ENCODE results near the gene ITPR1.
"Not testable (repeated sequence)": the region's sequence is repeated elsewhere in the genome, so short reads cannot be mapped to it uniquely, and the experiment has no call there.

Gene ITPR1

DNA sequence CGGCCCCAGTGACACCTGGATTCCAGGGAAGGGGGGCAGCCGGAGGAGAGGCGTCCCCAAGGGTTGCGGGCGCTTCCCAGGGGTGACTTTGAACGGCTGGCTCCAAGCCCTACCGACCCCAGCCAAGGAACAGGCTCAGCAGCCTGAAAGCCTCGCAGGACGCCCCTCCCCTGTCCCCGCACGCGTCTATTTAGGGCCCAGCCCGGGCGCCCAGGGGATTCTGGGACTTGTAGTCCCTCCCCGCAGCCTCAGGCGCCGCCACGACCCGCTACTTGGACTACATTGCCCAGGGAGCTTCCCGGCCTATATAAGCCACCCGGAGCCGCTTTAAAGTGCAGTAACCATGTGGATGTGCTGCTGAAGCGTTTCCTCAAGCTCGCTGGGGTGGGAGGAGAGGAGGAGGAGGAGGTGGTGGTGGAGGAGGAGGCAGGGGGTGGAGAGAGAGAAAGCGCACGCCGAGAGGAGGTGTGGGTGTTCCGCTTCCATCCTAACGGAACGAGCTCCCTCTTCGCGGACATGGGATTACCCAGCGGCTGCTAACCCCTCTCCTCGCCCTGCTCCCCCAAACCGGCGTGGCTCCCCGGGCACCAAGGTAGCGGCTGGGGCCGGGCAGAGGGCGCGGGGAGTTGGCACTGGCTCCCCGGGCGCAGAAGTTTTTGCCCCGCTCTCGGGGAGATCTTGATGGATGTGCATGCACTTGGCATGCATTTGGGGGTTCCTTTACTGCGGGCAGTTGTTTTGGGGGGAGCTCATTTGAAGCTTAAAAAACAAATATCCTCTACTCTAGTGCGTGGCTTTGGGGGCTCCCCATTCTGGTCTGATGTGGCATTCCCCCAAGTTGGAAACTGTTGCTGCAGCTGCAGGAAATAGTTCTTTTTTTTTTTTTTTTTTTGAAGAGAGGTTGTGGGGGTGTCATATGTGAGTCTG is at the start of gene ITPR1:
TSS of gene ITPR1 (plus strand) at position 335 of the 927 bp plus-strand sequence. CDS start 23,144 bp downstream, outside the sequence.
- Histone ChIP-seq H3K36me3 (replicated peaks) (no peaks in the 10 kb centered on the region), H3K27me3 (ENCODE audit: low read depth) (peaks cover 5% of the 10 kb centered on the region), H3K9me3 (no peaks in the 10 kb centered on the region), H3K4me1 (peaks cover 13% of the 10 kb centered on the region), H3K4me3 (peak within 1 kb of the TSS; percentile 65)
- DNase-seq (ENCODE audit: low spot score in 2 of 2) = peak; percentile 96 to 99
- in situ Hi-C loops (cut with MboI; ENCODE audit: low sequenced_read_pairs) = no loop called here

DNA sequence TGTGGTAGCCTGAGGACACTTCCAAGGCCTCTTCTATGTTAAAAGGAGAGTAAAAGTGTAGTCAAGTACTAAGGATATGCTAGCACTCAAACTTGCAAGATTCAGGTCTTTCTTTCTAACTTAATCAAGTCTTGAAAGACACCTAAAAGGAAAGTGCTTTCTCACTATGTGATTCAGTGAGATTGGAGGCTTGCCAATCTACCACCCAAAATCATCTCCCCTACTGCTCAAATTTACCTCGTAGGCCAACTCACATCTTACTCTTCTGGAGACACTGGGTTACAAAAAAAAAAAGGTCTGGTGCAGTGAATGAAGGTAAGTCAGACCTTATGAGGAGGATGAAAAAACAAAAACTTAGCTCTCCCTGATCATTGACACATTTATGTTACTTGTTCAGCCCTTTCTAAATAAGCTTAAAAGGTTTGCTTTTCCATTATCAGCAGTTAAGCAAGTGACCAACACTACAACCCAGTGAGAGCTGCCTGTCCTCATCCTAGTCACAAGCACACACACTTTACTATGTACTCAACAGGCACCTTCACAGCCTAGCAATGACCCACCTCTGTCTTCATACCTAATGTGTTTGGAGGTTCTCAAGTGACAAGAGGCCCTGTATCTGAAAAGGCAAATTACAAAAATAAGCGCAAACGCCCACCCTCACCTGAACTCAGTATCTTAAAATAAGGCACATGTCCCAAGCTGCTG is 45.7 kb upstream of the ITPR1 start:
- no peak for DNase-seq (ENCODE audit: low spot score in 2 of 2)
- no peaks in the 10 kb centered on the region for H3K27me3 ChIP-seq (ENCODE audit: low read depth)
- no peak overlapping the region for H3K4me3 ChIP-seq
- H3K9me3 ChIP-seq = no peaks in the 10 kb centered on the region
- H3K36me3 ChIP-seq (replicated peaks) = no peaks in the 10 kb centered on the region
- no peaks in the 10 kb centered on the region for H3K4me1 ChIP-seq
- in situ Hi-C loops (cut with MboI; ENCODE audit: low sequenced_read_pairs) = no loop called here

DNA sequence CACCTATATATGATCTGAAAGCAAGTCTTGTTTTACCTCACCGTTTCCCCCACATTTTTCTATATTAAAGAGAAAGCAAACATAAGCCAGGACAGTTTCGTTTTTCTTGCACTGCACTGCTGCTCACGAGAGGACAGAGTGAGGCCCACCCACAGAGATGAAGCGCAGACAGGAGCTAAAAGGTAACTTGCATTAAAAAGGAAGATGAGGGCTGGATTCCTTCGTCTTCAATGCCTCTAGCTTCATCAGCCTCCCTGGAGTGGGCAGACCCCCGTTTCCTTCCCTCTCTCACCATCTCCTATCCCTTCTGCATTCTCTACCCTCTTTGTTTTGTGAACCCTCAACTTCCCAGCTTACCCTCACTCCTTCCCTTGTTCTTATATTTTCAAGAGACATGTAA is 45.0 kb upstream of the ITPR1 start:
- Histone ChIP-seq H3K4me1 (no peaks in the 10 kb centered on the region), H3K36me3 (replicated peaks) (no peaks in the 10 kb centered on the region), H3K27me3 (ENCODE audit: low read depth) (no peaks in the 10 kb centered on the region), H3K9me3 (no peaks in the 10 kb centered on the region), H3K4me3 (no peak overlapping the region)
- DNase-seq (ENCODE audit: low spot score in 2 of 2) = no peak
- in situ Hi-C loops (cut with MboI; ENCODE audit: low sequenced_read_pairs) = no loop called here

DNA sequence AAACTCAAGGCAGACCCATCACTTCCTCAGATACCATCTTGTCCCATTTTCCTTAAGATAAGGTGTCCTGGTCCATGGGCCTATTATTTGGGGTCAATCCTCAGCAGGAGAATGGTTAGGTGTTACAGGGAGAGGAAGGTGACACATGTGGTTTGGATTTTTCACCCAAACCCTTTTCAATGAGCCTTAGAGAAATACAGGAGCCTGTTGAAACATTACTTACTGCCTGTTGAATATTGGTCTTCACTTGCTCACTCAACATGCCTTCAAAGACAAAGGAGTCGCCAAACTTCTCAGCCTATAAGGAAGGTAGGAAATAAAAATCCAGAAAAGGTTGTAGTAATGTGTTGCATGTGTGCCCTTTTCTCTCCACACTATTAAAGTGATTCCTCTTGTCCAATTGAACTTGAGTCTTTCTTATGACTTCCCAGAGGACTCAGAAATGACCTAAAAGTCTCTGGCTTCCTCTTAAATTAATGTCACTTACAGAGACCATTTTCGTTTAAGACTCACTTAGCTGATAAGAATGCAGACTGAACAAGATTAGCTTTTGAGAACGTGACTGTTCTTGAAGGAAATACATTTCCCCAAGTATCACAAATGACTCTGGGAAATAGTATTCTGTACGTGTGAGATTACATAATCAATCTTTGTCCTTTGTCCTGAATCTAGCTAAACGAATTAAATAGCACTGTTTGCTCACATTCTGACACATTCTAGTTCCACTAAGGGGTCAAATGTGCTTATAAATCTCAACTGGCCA is 43.9 kb upstream of the ITPR1 start:
- Histone ChIP-seq H3K27me3 (ENCODE audit: low read depth) (no peaks in the 10 kb centered on the region), H3K9me3 (no peaks in the 10 kb centered on the region), H3K4me1 (no peaks in the 10 kb centered on the region), H3K36me3 (replicated peaks) (no peaks in the 10 kb centered on the region), H3K4me3 (no peak overlapping the region)
- in situ Hi-C loops (cut with MboI; ENCODE audit: low sequenced_read_pairs) = no loop called here
- DNase-seq (ENCODE audit: low spot score in 2 of 2) = no peak

DNA sequence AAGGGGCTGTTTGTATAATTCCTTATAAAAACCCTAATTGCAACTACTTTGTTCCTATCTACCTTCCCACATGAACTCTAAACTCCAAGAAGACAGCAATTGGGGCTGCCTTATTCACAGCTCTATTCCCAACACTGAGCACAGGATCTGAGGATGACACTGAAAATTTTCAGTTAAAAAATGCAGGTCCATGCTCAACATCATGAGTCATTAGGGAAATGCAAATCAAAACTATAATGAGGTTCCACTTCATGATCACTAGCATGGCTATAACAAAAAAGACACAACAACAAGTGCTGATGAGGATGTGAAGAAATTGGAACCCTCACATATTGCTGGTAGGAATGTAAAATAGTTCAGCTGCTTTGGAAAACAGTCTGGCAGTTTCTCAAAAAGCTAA is 39.0 kb upstream of the ITPR1 start:
- H3K36me3 ChIP-seq (replicated peaks) = no peaks in the 10 kb centered on the region
- in situ Hi-C loops (cut with MboI; ENCODE audit: low sequenced_read_pairs) = no loop called here
- no peaks in the 10 kb centered on the region for H3K9me3 ChIP-seq
- no peak overlapping the region for H3K4me3 ChIP-seq
- H3K27me3 ChIP-seq (ENCODE audit: low read depth) = no peaks in the 10 kb centered on the region
- no peaks in the 10 kb centered on the region for H3K4me1 ChIP-seq
- no peak for DNase-seq (ENCODE audit: low spot score in 2 of 2)

DNA sequence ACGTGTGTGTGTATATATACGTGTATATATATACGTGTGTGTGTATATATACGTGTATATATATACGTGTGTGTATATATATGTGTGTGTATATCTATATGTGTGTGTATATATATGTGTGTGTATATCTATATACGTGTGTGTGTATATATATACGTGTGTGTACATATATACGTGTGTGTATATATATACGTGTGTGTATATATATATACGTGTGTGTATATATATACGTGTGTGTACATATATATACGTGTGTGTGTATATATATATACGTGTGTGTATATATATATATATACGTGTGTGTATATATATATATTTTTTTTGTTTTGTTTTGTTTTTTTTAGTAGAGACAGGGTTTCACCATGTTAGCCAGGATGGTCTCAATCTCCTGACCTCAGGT is 36.4 kb upstream of the ITPR1 start:
- H3K9me3 ChIP-seq; H3K4me3 ChIP-seq; H3K4me1 ChIP-seq; H3K27me3 ChIP-seq (ENCODE audit: low read depth); H3K36me3 ChIP-seq (replicated peaks); in situ Hi-C loops (cut with MboI; ENCODE audit: low sequenced_read_pairs); DNase-seq (ENCODE audit: low spot score in 2 of 2): not testable (repeated sequence)

DNA sequence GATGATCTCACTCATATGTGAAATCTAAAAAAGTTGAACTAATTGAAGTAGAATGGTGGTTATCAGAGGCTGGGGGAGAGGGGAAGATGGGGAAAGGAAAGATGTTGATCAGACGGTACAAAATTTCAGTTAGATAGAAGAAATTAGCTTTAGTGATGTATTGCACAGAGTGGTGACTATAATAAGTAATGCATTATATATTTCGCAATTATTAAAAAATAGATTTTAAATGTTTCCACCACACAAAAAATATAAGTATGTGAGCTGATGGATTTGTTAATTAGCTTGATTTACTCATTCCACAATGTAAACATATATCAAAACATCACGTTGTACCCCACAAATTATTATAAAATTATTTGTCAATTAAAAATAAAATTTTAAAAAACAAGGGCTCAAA is 34.2 kb upstream of the ITPR1 start:
- in situ Hi-C loops (cut with MboI; ENCODE audit: low sequenced_read_pairs) = no loop called here
- no peaks in the 10 kb centered on the region for H3K27me3 ChIP-seq (ENCODE audit: low read depth)
- H3K36me3 ChIP-seq (replicated peaks) = no peaks in the 10 kb centered on the region
- H3K4me3 ChIP-seq = no peak overlapping the region
- no peaks in the 10 kb centered on the region for H3K9me3 ChIP-seq
- DNase-seq (ENCODE audit: low spot score in 2 of 2) = no peak
- no peaks in the 10 kb centered on the region for H3K4me1 ChIP-seq

DNA sequence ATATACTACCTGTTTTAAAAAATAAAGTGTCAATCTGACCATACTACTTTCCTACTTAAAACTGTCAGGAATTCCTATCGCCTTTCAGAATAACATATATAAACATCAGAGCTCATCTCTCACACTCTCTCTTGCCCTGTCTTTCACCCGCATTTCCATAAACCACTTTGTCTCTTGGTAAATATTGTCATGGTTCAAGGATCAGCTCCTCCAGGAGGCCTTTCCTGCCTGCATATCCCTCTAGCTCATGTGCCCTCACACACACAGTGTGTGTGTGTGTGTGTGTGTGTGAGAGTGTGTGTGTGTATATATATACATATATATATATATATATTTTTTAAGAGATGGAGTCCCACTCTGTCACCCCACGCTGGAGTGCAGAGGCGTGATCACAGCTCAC is 32.8 kb upstream of the ITPR1 start:
- Histone ChIP-seq H3K36me3 (replicated peaks) (no peaks in the 10 kb centered on the region), H3K4me3 (no peak overlapping the region), H3K4me1 (no peaks in the 10 kb centered on the region), H3K27me3 (ENCODE audit: low read depth) (no peaks in the 10 kb centered on the region), H3K9me3 (no peaks in the 10 kb centered on the region)
- no peak for DNase-seq (ENCODE audit: low spot score in 2 of 2)
- in situ Hi-C loops (cut with MboI; ENCODE audit: low sequenced_read_pairs) = no loop called here

DNA sequence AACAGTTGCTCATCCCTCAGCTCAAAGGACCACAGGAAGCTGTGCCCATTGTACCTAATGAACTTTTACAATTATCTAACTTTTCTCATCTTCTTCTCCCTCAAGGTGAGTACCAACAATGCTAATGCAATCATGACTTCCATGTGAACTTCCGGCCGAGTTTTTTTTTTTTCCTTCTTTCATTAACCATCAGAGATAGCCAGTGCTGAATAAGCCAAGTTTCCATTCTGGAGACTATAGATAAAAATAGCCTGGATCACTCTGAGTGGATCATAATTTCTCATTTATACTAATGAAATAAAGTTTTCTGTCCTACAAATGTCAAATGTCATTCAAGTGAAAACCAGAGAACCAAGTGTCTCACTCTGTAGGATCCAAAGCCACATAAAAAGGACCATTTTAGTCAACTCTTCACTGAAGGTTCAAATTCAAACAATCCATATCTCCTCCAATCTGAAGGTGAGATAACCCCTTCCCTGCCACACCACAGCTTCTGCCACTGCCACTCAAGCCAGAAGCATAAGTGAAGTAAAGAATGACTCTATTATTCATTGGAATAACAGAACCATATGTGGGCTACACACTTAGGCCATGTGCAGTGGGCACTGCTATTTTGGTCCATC is 31.6 kb upstream of the ITPR1 start:
- no peak for DNase-seq (ENCODE audit: low spot score in 2 of 2)
- Histone ChIP-seq H3K9me3 (no peaks in the 10 kb centered on the region), H3K27me3 (ENCODE audit: low read depth) (no peaks in the 10 kb centered on the region), H3K4me1 (peaks cover 3% of the 10 kb centered on the region; the same call in 1 of the 2 replicates), H3K4me3 (no peak overlapping the region), H3K36me3 (replicated peaks) (no peaks in the 10 kb centered on the region)
- in situ Hi-C loops (cut with MboI; ENCODE audit: low sequenced_read_pairs) = no loop called here

DNA sequence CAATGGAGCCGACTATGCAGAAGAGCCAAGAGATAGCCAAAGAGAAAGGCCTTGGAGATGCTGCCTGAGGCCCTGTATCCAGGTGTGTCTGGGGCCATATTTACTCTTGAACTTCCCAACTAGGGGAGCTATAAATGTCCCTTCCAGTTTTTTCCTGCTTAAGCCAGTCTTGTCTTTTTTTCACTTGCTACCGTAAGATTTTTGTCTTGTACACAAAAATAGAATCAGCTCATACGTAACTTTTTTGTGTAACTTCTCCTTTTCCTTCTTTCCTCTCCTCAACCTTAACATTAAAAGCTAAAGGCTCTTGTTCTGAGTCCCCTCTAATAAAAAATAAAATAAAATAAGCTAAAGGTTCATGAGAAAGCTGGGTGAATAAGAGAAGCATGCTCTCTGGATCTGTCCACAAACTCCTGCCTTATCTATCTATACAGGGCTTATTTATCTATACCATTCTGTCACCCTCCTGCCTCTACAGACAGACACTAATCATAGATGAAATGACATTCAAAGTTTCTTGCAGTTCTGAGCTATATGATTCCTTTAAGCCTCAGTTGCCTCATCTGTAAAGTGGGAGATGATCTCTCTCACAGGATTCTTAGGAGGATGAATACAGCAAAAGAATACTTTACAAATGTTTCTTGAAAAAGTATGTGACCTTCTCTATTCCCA is 30.6 kb upstream of the ITPR1 start:
- H3K4me3 ChIP-seq = no peak overlapping the region
- DNase-seq (ENCODE audit: low spot score in 2 of 2) = no peak
- H3K27me3 ChIP-seq (ENCODE audit: low read depth) = no peaks in the 10 kb centered on the region
- H3K36me3 ChIP-seq (replicated peaks) = no peaks in the 10 kb centered on the region
- no peaks in the 10 kb centered on the region for H3K9me3 ChIP-seq
- in situ Hi-C loops (cut with MboI; ENCODE audit: low sequenced_read_pairs) = no loop called here
- H3K4me1 ChIP-seq = peaks cover 3% of the 10 kb centered on the region; the same call in 1 of the 2 replicates

DNA sequence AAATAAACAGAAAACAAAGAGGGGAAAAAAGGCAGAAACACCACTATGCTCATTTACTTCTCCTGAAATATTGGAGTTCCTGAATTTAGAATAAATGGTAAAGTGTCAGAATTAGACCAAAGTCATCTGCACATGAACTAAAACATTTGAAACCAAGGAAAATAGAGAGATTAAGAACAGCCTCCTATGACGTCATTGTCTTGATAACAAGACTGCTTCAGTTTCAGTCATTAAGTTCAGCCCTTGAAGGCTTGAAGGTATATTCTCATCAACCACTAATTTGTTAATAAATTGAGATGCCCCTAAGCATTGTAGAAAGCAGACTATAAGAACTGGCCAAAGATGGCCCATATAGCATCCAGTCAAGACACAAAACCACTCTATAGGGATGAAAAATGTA is 28.6 kb upstream of the ITPR1 start:
- H3K4me3 ChIP-seq = no peak overlapping the region
- H3K9me3 ChIP-seq = no peaks in the 10 kb centered on the region
- no peaks in the 10 kb centered on the region for H3K27me3 ChIP-seq (ENCODE audit: low read depth)
- DNase-seq (ENCODE audit: low spot score in 2 of 2) = no peak
- no peaks in the 10 kb centered on the region for H3K36me3 ChIP-seq (replicated peaks)
- peaks cover 3% of the 10 kb centered on the region; the same call in 1 of the 2 replicates for H3K4me1 ChIP-seq
- in situ Hi-C loops (cut with MboI; ENCODE audit: low sequenced_read_pairs) = no loop called here

DNA sequence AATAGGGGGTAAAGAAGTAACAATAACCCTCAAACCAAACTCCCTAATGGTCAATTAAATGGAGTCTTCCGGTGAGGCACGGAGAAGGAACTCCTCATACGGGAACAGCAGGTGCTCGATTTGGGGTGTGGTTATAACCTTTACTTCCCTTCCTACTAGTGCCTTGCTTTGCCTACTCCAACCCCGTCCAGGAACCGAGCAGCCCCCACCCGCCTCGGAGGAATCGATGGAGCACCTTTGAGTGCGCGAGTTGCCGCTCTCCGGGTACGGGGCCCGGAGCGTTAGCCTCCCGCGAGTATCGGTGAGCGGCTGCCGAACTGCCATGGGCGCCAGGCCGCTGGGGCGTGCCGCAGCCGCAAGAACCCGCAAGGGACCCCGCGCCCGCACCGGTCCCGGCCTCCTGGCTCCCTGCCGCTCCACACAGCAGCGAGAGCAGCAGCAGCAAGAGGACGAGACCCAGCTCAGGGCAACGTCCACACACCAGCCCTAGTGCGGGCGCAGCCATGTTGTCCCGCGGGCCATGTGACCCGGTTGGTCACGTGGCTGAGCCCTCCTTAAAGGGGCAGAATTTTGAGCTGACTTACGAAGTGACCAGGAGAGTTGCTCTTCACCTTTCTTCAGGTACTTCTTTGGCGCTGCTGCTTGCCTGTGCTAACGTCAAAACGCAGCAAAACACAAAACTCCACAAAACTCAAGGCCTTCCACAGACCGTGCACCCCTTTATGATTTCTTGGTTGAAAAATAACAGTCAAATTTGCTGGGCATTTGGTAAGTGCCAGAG is 26.2 kb upstream of the ITPR1 start, which contains the start of gene SUMF1:
TSS of gene SUMF1 (minus strand) at position 529 of the 781 bp plus-strand sequence. CDS start at position 505, 24 bp downstream.
- Histone ChIP-seq H3K27me3 (ENCODE audit: low read depth) (no peaks in the 10 kb centered on the region), H3K36me3 (replicated peaks) (no peaks in the 10 kb centered on the region), H3K4me1 (peaks cover 3% of the 10 kb centered on the region; the same call in 1 of the 2 replicates), H3K9me3 (no peaks in the 10 kb centered on the region), H3K4me3 (peak within 1 kb of the TSS; percentile 80)
- in situ Hi-C loops (cut with MboI; ENCODE audit: low sequenced_read_pairs) = no loop called here
- DNase-seq (ENCODE audit: low spot score in 2 of 2) = peak; percentile 59 to 81
